Stimulated activated naive CD8-positive, alpha-beta T cell treated with anti-CD3 and anti-CD28 coated beads, Interleukin-15, Interleukin-2, amounts not matched to agents 100 U/mL and 50 U/mL, for 24 hours (primary cell): Measurements from ENCODE around the gene SERPINA7.
"Not testable (repeated sequence)": the region's sequence is repeated elsewhere in the genome, so short reads cannot be mapped to it uniquely, and the experiment has no call there.

Experiments
- ATAC-seq: fragments of 150-1000 bp; cut with Tn5 transposase; one replicate; pipeline ENCODE4 v1.10.0; 2021
- DNase-seq: peaks from one replicate; pipeline ENCODE4 v3.0.0; 2021

The SERPINA7 gene, protein sequence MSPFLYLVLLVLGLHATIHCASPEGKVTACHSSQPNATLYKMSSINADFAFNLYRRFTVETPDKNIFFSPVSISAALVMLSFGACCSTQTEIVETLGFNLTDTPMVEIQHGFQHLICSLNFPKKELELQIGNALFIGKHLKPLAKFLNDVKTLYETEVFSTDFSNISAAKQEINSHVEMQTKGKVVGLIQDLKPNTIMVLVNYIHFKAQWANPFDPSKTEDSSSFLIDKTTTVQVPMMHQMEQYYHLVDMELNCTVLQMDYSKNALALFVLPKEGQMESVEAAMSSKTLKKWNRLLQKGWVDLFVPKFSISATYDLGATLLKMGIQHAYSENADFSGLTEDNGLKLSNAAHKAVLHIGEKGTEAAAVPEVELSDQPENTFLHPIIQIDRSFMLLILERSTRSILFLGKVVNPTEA

DNA sequence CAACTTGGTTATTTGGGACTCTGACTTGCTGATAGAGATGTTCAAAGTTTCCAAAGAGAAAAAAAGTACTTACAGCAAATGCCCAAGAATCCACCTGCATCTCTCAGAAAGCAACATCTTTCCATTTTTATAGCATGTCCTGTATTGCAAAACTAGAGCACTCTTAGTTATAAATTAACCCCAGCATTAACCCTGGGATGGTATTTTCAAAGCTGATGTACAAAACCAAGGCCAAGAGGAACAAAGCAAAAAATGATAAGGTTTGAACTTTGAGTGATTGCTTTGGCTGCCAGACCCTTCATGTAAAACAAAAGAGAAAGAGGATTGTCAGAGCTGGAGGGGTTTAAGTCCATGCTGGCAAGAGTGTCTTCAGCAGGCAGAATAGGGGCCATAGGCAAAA lies at the start of gene SERPINA7:
TSS of gene SERPINA7 (minus strand) at position 103 of the 400 bp plus-strand sequence. CDS start 1,669 bp downstream, outside the sequence.
- DNase-seq, result no peak
- ATAC-seq, result no peak

DNA sequence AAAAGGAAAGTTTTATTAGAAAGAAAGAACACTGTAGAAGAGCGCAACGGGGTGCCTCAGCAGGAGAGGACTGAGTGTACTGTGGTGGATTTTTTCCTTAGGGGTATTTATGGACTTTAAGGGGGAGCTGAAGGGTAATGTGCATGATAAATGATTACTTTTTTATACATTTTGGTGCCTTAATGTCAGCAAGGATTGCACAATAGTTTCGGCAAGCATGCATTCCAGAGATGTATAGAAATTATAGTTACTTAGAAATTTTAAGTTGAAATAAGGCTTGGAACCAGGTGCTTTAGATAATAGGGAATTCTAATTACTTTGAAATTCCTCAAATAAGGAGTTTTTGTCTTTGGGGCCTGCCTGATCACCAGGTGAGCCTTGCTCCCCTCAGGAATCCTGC lies 30.5 kb upstream of the SERPINA7 start:
- no peak for DNase-seq
- no peak for ATAC-seq

DNA sequence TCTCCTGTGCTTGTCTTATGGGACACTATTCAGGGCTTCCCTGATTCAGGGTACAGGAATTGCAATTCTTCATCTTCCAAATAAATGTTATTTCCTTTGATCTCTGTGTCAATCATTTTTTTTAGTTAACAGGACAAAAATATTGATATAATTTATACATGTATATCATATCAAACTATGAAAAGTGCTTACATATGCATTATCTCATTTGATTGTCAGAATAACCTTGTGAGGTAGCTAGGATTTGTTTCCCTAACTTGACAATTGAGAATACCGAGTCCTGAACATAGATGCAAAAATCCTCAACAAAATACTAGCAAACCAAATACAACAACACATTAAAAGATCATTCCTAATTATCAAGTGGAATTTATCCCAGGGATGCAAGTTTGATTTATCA lies 11.5 kb upstream of the SERPINA7 start:
- DNase-seq (no peak), ATAC-seq (no peak)

DNA sequence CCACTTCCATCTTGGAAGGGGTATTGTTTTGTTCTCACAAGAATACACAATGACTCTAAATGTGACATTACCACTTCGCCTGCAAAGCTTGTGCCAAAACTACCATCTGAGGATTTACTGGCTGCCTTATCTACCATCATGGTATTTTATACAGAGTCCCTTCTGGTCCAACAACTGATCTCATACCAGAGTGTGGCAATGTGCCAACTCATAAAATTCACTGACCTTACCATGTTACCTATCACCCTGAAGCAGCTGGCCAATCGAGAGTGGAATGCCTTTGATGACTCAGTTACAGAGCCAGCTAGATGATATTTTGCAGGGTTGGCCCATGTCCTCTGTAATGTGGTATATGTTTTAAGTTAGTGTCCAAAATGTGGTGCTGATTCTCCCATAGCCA lies 3.8 kb upstream of the SERPINA7 start:
- DNase-seq (no peak), ATAC-seq (no peak)

DNA sequence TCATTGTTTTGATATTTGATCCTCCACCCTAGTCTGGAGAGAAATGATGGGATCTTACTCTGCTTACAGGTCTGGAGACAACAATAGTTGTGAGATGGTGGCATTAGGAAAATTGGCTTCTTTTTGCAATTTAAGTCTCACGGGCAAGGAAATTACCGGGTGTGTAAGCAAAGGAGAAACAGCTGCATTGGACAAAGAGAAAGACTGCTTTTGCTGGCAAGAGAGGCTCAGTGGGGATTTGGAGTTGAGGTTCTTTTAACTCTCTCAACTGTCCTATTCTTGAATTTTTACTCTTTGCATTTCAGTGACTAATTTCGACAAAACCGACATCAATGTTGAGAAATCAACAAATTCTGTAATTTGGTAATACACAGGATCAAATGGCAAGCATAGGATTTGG lies 2.3 kb upstream of the SERPINA7 start:
- DNase-seq (no peak), ATAC-seq (no peak)

DNA sequence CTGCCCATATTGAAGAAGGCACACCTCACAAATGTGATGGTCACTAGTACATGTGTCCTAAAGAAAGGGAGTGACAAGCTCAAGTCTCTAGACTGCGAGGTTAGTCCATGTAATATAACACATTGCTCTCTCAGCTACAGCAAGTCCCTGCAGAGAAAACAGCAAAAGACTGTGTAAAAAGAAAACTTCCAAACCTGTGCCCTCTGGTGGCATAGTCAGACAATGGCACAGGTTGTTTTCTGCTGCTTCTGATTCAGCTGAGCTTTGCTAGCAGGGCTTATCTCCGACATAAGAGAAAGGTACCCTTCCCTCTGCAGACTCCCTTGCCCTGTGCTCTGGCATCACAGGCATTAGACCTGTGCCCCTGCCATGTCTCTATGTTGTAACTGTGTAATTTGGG lies 1.4 kb upstream of the SERPINA7 start:
- ATAC-seq (no peak), DNase-seq (no peak)

DNA sequence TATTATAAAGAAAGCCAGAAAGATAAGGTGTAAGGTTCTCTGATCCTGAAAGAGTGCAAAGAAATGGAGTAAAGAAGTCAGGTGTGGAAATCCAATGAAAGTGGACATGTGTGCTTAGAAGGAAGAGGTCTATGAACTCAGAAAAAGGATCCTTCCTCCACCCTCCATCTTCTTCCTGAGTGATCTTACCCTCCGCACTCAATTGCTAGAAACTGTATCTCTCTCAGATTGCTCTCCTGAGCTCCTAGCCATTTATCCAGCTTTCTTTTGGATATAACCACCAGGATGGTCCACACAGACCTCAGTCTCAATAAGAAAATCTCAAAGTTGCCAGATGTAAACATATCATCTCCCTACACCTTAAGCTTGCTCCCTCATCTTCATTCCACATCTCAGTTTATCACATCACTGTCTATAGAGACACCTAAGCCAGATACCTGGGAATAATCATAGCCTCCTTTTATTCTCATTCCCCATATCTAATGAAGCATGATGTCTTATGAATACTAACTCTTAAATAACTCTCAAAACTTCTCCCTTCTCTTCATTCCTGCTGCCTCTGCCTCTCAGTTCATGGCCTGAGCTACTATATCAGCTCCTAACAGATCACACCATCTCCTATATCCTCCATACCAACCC lies 573 bp downstream of the SERPINA7 start:
- ATAC-seq, result no peak
- no peak for DNase-seq

DNA sequence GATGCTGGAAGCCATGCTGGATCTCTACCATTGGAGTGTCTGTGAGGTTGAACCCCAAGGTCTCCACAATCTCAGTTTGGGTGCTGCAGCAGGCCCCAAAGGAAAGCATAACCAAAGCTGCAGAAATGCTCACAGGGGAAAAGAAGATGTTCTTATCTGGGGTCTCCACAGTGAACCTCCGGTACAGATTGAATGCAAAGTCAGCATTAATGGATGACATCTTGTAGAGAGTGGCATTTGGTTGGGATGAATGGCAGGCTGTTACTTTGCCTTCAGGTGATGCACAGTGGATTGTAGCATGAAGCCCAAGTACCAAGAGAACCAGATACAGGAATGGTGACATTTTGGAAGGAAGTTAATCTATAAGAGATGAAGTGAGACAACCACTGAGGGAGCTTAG lies 1.8 kb downstream of the SERPINA7 start:
- ATAC-seq (no peak), DNase-seq (no peak)

DNA sequence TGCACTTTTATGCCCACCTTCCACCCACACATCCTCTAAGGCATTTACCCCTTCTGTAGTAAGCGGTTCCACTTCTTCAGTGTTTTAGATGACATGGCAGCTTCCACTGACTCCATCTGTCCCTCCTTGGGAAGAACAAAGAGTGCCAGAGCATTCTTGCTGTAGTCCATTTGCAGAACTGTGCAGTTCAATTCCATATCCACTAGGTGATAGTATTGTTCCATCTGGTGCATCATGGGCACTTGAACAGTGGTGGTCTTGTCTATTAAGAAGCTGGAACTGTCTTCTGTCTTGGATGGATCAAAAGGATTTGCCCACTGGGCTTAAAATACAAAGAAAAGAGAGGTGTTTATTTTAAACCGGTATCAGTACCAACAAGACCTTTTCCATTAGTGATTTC lies 3.5 kb downstream of the SERPINA7 start:
- ATAC-seq (no peak), DNase-seq (no peak)

DNA sequence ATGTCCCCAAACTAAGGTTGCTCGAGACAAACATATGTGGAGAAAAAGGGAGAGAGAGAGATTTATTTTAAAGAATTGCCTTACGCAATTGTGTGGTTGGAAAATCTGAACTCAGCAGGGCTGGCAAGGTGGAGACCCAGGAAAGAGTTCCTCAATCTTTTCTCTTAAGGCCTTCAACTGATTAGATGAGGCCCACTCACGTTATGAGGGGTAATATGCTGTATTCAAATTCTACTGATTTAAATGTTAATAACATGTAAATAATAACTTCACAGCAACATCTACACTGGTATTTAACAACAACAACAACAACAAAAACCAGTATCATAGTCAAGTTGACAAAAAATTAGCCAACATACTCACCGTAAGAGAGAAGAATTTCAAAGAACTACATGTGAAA lies 14.6 kb downstream of the SERPINA7 start:
- DNase-seq (no peak), ATAC-seq (no peak)

DNA sequence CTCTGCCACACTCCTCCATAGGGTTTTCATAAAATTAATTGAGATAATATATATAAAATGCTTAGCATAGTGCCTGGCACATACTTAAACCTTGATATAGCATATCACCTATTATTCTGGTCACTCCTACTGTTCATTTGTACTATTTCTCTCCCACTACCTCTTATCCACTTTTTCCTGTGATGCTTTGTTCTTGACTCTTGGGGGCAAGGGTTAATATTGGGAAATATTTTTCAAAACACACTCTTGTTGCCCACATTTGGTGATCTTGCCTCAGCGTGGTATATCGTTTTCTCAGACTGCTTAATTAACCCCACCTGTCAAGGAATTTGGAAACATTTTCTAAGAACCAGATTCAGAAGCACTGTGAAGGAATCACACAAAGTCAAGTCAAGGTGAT lies 16.3 kb downstream of the SERPINA7 start:
- DNase-seq, result no peak
- no peak for ATAC-seq

DNA sequence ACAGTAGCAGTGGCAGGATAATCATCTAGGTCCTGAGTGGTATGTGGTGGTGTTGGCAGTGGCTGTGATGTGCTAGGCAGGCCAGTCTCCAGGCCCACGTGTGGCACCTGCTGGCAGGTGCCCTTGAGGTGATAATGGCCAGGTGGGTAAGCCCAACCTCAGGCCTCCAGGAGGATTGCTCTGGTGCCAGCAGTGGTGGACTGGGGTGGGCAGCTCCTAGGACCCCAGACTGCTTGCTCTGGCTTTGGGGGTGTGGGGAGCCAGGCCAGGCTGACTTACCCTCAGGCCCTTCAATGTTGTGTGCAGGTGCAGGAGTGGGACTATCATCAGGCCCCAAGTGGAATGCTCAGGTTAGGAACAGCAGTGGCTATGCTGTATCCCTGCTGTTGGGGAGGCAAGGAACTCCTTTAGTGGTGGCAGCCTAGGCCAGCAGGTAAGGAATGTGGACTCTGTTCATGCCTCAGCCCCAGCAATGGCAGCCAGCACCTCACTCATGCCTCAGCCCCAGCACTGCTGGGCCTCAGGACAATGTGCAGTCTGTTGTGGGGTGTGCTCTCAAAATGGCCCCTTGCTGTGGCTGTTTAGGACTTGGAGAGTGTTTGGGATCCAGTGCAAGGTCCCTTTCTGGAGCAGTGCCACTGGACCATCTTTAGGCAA lies 24.3 kb downstream of the SERPINA7 start:
- DNase-seq, result no peak
- no peak for ATAC-seq

DNA sequence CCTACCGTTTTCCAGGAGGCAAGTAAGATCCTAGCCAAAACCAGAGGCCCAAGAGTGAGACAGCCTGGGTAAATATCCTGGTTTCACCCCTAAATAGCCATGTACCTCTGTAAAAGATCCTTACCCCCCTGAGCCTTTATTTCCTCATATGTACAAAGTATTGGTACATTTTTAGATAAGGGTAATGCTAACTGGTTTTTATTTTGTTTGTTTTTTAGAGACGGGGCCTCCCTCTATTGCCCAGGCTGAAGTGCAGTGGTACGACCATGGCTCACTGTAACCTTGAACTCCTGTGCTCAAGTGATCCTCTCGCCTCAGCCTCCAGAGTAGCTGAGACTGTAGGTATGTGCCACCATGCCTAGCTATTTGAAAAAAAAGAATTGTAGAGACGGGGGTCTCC lies 29.4 kb downstream of the SERPINA7 start:
- ATAC-seq, result no peak
- DNase-seq, result no peak

DNA sequence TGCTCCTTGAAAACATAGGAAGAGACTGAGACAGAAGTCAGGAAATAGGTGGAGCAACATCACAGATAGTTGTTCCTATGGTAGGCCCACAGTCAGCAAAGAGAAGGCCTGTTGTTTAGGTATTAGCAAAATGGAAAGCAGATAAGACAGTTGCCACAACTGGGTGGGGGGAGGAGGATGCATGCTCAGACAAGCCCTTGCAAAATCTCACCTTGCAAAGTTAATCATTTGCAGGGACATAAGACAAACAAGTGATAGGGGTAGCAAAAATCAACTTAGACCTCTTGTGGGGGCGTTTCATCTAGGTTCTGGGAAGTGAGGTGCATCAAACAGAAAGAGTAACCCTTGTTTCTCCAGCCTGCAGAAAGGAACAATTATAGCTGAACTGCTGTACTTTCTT lies 30.7 kb downstream of the SERPINA7 start:
- ATAC-seq, result no peak
- no peak for DNase-seq

DNA sequence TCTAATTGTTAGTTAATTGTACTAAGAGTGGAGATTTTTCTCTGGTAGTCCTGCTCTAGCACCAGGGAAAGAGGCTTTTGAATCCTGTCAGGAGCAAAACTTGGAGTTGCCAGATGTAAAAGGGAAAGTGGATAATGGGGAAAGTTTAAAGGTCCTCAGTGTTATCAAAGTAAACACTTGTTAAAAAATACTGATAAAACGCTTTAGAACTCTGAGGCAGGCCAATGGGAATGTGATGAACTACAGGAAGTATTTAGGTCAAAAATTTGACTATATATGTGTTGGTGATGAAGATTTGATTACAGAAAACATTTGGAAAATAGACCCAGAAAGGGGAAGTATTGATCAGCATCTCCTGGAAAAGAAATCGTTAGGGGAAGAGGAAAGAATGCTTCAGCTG lies 32.8 kb downstream of the SERPINA7 start:
- ATAC-seq (no peak), DNase-seq (no peak)

DNA sequence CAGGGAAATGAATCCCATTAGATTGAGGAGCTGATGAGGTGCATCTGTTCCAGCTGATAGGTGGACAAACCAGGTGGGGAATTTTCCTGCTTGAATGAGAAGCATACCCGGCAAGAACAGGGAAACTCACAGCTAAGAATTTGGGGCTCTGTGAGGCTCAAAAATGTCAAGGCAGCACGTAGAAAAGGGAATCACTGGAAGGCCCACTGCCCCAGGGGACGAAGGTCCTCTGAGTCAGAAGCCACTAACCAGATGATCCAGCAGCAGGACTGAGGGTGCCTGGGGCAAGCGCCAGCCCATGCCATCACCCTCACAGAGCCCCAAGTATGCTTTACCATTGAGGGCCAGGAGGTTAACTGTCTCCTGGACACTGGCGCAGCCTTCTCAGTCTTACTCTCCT lies 37.9 kb downstream of the SERPINA7 start:
- not testable (repeated sequence) for ATAC-seq, DNase-seq

DNA sequence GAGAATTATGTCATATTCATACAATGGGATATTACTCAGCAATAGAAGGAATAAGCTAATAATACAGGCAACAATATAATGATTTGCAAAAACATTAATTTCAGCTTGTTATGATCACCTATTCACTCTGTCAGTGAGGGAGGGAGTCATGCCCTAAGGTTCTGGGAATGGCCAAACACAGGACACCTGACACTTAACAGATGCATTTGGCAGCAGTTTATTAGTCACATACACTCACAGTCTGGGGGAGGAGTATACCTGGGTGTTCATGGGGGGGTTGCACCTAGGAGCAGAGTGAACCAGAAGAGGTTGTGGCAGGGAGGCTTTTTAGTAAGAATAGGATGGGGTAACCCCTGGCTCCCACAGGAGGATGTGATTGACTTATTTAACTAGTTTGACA lies 38.3 kb downstream of the SERPINA7 start:
- DNase-seq (no peak), ATAC-seq (no peak)

DNA sequence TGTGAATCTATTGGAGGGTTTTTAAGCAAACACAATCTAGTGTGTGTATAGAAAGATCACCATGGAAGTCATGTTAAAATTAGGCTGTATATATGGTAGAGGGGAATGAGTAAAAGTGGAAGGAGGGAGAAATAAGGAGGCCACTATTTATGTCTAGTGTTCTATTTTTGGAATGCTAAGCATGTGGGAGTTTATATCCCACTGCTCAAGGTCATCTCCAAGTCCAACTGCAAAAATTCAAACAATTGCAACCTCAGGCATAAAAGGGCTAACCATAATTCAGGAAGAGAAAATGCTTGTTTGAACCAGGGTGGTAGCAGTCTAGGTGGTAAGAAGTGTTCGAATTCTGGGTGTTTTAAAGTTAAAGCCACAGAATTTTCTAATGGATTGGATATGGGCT lies 39.2 kb downstream of the SERPINA7 start:
- ATAC-seq (no peak), DNase-seq (no peak)

DNA sequence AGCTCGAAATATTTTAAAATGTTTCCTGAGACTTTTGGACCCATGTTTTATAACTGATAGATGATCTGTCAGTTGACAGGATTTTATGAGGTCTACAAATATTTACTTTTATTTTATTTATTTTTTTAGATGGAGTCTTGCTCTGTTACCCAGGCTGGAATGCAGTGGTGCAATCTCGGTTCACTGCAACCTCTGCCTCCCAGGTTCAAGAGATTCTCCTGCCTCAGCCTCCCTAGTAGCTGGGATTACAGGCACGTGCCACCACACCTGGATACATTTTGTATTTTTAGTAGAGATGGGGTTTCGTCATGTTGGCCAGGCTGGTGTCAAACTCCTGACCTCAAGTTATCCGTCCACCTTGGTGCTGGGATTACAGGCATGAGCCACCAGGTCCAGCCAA lies 50.0 kb downstream of the SERPINA7 start:
- not testable (repeated sequence) for ATAC-seq, DNase-seq
